ENCODE results near the gene CALD1.

CALD1 gene

GRCh38 chr7:134783294-134784069 lies 4.0 kb downstream of the CALD1 start:
- peak overlapping the region; percentile 79 for H3K4me3 ChIP-seq (ENCODE audit: low read depth, low read length)
- in situ Hi-C loops (cut with HindIII; ENCODE audit: low sequenced_read_pairs) = no loop called here
- no peak for DNase-seq (ENCODE audit: low read depth)
- no peak for TF ChIP-seq CTCF (IDR thresholded peaks at IDR 0.05; ENCODE audit: low read depth, low read length, missing control alignments)

- no peak for DNase-seq (ENCODE audit: low read depth)
- in situ Hi-C loops (cut with HindIII; ENCODE audit: low sequenced_read_pairs) = no loop called here
- no peak for TF ChIP-seq CTCF (IDR thresholded peaks at IDR 0.05; ENCODE audit: low read depth, low read length, missing control alignments)
- no peak overlapping the region for H3K4me3 ChIP-seq (ENCODE audit: low read depth, low read length)
Measured at GRCh38 chr7:134784251-134785049, 5.0 kb downstream of the CALD1 start.

GRCh38 chr7:134785842-134786241 lies 6.4 kb downstream of the CALD1 start:
- no peak overlapping the region for H3K4me3 ChIP-seq (ENCODE audit: low read depth, low read length)
- in situ Hi-C loops (cut with HindIII; ENCODE audit: low sequenced_read_pairs) = no loop called here
- DNase-seq (ENCODE audit: low read depth) = no peak
- no peak for TF ChIP-seq CTCF (IDR thresholded peaks at IDR 0.05; ENCODE audit: low read depth, low read length, missing control alignments)

GRCh38 chr7:134787064-134787463 lies 7.6 kb downstream of the CALD1 start:
- H3K4me3 ChIP-seq (ENCODE audit: low read depth, low read length) = no peak overlapping the region
- no peak for TF ChIP-seq CTCF (IDR thresholded peaks at IDR 0.05; ENCODE audit: low read depth, low read length, missing control alignments)
- in situ Hi-C loops (cut with HindIII; ENCODE audit: low sequenced_read_pairs) = no loop called here
- no peak for DNase-seq (ENCODE audit: low read depth)

- H3K4me3 ChIP-seq (ENCODE audit: low read depth, low read length) = no peak overlapping the region
- TF ChIP-seq CTCF (IDR thresholded peaks at IDR 0.05; ENCODE audit: low read depth, low read length, missing control alignments) = no peak
- in situ Hi-C loops (cut with HindIII; ENCODE audit: low sequenced_read_pairs) = no loop called here
- no peak for DNase-seq (ENCODE audit: low read depth)
Measured at GRCh38 chr7:134787720-134788119, 8.3 kb downstream of the CALD1 start.

GRCh38 chr7:134788191-134788590 lies 8.8 kb downstream of the CALD1 start:
- TF ChIP-seq CTCF (IDR thresholded peaks at IDR 0.05; ENCODE audit: low read depth, low read length, missing control alignments) = no peak
- no peak overlapping the region for H3K4me3 ChIP-seq (ENCODE audit: low read depth, low read length)
- no peak for DNase-seq (ENCODE audit: low read depth)
- in situ Hi-C loops (cut with HindIII; ENCODE audit: low sequenced_read_pairs) = no loop called here

All from astrocyte of the cerebellum (primary cell).